DMS53 treated with DMSO at 0.1 percent for 48 hours (cell line): ENCODE measurements around the gene PLEKHM3.
"Not testable (repeated sequence)": the region's sequence is repeated elsewhere in the genome, so short reads cannot be mapped to it uniquely, and the experiment has no call there.

Source experiments
- DNase-seq: peaks from one replicate; lab custom pipeline; 2025; ENCODE audit not compliant: unreplicated experiment; lab: John Stamatoyannopoulos, UW

PLEKHM3 gene

GRCh38 chr2:207926989-207927300 is 98.4 kb downstream of the PLEKHM3 start:
- no peak for DNase-seq

- DNase-seq, result peak; percentile 44
These were observed 99.0 kb downstream of the PLEKHM3 start for GRCh38 chr2:207926133-207926988.

GRCh38 chr2:207925601-207926000 is 99.7 kb downstream of the PLEKHM3 start:
- no peak for DNase-seq

GRCh38 chr2:207921606-207922005 is 103.7 kb downstream of the PLEKHM3 start:
- no peak for DNase-seq

- no peak for DNase-seq
These were observed 104.6 kb downstream of the PLEKHM3 start for GRCh38 chr2:207920721-207921120.

GRCh38 chr2:207920321-207920720 is 105.0 kb downstream of the PLEKHM3 start:
- DNase-seq, result no peak

- no peak for DNase-seq
These were observed 106.0 kb downstream of the PLEKHM3 start for GRCh38 chr2:207919164-207919919.

- DNase-seq, result no peak
These were observed 110.6 kb downstream of the PLEKHM3 start for GRCh38 chr2:207914716-207915115.

GRCh38 chr2:207913772-207914358 is 111.5 kb downstream of the PLEKHM3 start:
- no peak for DNase-seq

- no peak for DNase-seq
These were observed 113.5 kb downstream of the PLEKHM3 start for GRCh38 chr2:207911856-207912255.

- DNase-seq, result no peak
These were observed 114.1 kb downstream of the PLEKHM3 start for GRCh38 chr2:207911215-207911614.

- DNase-seq, result not testable (repeated sequence)
These were observed 118.8 kb downstream of the PLEKHM3 start for GRCh38 chr2:207906495-207906894.

GRCh38 chr2:207905546-207905945 is 119.8 kb downstream of the PLEKHM3 start:
- DNase-seq, result no peak

- DNase-seq, result no peak
These were observed 122.1 kb downstream of the PLEKHM3 start for GRCh38 chr2:207903236-207903635.

- no peak for DNase-seq
These were observed 122.5 kb downstream of the PLEKHM3 start for GRCh38 chr2:207902821-207903220.

- no peak for DNase-seq
These were observed 123.5 kb downstream of the PLEKHM3 start for GRCh38 chr2:207901829-207902228.

GRCh38 chr2:207901401-207901800 is 123.9 kb downstream of the PLEKHM3 start:
- DNase-seq, result peak; percentile 22

- DNase-seq, result no peak
These were observed 127.0 kb downstream of the PLEKHM3 start for GRCh38 chr2:207898354-207898695.

GRCh38 chr2:207897541-207898353 is 127.6 kb downstream of the PLEKHM3 start:
- DNase-seq, result no peak

- no peak for DNase-seq
These were observed 128.6 kb downstream of the PLEKHM3 start for GRCh38 chr2:207896525-207897285.
